GM12872 (cell line): Measurements from ENCODE around the gene CHRM4.

ENCODE experiments used
- TF ChIP-seq, protein P1 (sequence below): IDR thresholded peaks from 3 replicates; pipeline ENCODE4 v1.5.1; 2011; ENCODE audit warnings: low read depth, mild to moderate bottlenecking, low read length, moderate library complexity; ENCODE audit not compliant: insufficient read depth

Gene CHRM4

DNA sequence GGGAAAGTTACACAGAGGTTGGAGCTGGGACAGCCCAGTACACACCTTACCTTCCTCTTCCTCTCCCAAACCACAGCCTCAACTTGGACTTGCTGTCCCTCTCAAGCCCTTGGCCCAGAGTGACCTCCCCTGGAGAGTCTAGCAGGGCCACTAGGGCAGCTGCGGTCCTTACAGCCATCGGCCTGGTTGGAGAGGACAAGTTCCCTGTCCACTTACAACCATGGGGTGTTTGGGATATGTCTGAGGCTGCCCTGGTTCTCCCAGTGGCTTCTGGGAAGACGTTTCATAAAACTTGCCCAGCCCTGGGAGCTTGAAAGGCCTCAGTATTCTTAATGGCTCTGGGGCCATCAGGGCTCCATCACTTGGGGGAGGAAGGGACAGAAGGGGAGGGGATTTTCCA is 57.4 kb downstream of the CHRM4 start:
- TF ChIP-seq, protein P1, sequence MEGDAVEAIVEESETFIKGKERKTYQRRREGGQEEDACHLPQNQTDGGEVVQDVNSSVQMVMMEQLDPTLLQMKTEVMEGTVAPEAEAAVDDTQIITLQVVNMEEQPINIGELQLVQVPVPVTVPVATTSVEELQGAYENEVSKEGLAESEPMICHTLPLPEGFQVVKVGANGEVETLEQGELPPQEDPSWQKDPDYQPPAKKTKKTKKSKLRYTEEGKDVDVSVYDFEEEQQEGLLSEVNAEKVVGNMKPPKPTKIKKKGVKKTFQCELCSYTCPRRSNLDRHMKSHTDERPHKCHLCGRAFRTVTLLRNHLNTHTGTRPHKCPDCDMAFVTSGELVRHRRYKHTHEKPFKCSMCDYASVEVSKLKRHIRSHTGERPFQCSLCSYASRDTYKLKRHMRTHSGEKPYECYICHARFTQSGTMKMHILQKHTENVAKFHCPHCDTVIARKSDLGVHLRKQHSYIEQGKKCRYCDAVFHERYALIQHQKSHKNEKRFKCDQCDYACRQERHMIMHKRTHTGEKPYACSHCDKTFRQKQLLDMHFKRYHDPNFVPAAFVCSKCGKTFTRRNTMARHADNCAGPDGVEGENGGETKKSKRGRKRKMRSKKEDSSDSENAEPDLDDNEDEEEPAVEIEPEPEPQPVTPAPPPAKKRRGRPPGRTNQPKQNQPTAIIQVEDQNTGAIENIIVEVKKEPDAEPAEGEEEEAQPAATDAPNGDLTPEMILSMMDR: no peak
